HepG2 (cell line): ENCODE measurements around the gene PTCH1. TPM values are rescaled to one million over a fixed set of nuclear protein-coding genes. Genes with fewer than 3 reads are reported as not detected.

Experiments
- ATAC-seq: fragments of 200-7000 bp; cut with Tn5 transposase; 3 replicates; pipeline ENCODE4 v1.9.1; 2020; ENCODE audit warnings: mild to moderate bottlenecking, moderate library complexity
- BruUV-seq: library from RNA; stranded (reverse); fragments of 400-500 nt; replicated peaks from 2 replicates; lab custom pipeline; 2021; lab: Mats Ljungman, UMichigan
- CTCF ChIA-PET: fragments of 300-600 bp; formaldehyde crosslinking; extraction: SDS; loops from one replicate; lab custom pipeline; 2021; ENCODE audit warnings: low total read pairs, inconsistent platforms, low intra/inter-chr PET ratio; lab: Yijun Ruan, JAX
- POLR2A ChIA-PET: fragments of 350-600 bp; sonication (Branson Sonifier 250); formaldehyde crosslinking; loops from one replicate; lab custom pipeline; 2020; ENCODE audit warnings: antibody characterized with exemption, inconsistent platforms; lab: Yijun Ruan, JAX
- DNase-seq: peaks from one replicate; pipeline ENCODE4 v3.0.0-alpha.2; 2015; ENCODE audit warnings: low spot score
- FAIRE-seq: peaks from 3 replicates; lab custom pipeline; 2011; peaks lifted over from hg19 to GRCh38; lab: Jason Lieb, UNC
- H2AFZ ChIP-seq: one replicate; pipeline ENCODE4 v1.6.1; 2011; ENCODE audit warnings: low read length, inconsistent platforms
- H3K27ac ChIP-seq: fragments of 300-600 bp; 3 replicates; pipeline ENCODE4 v1.8.0; 2011; ENCODE audit warnings: mixed run types, mild to moderate bottlenecking, mixed read lengths, low read length, inconsistent platforms; ENCODE audit not compliant: insufficient read depth; ENCODE audit errors: extremely low read length
- H3K27me3 ChIP-seq, 2 experiments: fragments of 200-600 bp in 1 of 2; 2 replicates in 1 of 2; 3 replicates in 1 of 2; pipeline versions ENCODE4 v1.6.0 to v1.8.0; 2011; ENCODE audit warnings: low read length in 2 of 2, mild to moderate bottlenecking in 2 of 2, moderate library complexity in 2 of 2, inconsistent platforms in 1 of 2; ENCODE audit not compliant: insufficient read depth in 2 of 2, control insufficient read depth in 1 of 2
- H3K36me3 ChIP-seq, 2 experiments: fragments of 200-600 bp in 1 of 2; replicated peaks in 1 of 2; 2 replicates in 1 of 2; 3 replicates in 1 of 2; pipeline versions ENCODE4 v1.5.1 to v1.8.0; 2011; ENCODE audit warnings: low read length in 2 of 2, inconsistent platforms in 1 of 2; ENCODE audit not compliant: insufficient read depth in 2 of 2, control insufficient read depth in 1 of 2
- H3K4me1 ChIP-seq: 2 replicates; pipeline ENCODE4 v1.5.1; 2012; ENCODE audit warnings: low read length, inconsistent platforms; ENCODE audit not compliant: insufficient read depth
- H3K4me2 ChIP-seq: 2 replicates; pipeline ENCODE4 v1.6.0; 2011; ENCODE audit warnings: low read depth, low read length, inconsistent platforms
- H3K4me3 ChIP-seq, 3 experiments: fragments of 200-600 bp in 1 of 3; sonication (generic), shearing (Covaris generic) in 1 of 3; replicated peaks in 1 of 3; 2 replicates each; pipeline ENCODE4 v1.5.1; 2011 to 2016; ENCODE audit warnings: low read length in 3 of 3, inconsistent platforms in 2 of 3, low read depth in 2 of 3, mild to moderate bottlenecking in 2 of 3, control low read depth in 1 of 3, mixed read lengths in 1 of 3; ENCODE audit not compliant: insufficient read depth in 1 of 3
- H3K79me2 ChIP-seq: one replicate; pipeline ENCODE4 v1.6.1; 2011; ENCODE audit warnings: low read length, inconsistent platforms; ENCODE audit not compliant: insufficient read depth
- H3K9ac ChIP-seq: 2 replicates; pipeline ENCODE4 v1.6.0; 2011; ENCODE audit warnings: mild to moderate bottlenecking, low read depth, low read length, inconsistent platforms; ENCODE audit not compliant: insufficient read depth
- H3K9me3 ChIP-seq: 2 replicates; pipeline ENCODE4 v1.5.1; 2012; ENCODE audit warnings: mild to moderate bottlenecking, low read length
- H4K20me1 ChIP-seq: 2 replicates; pipeline ENCODE4 v1.6.0; 2011; ENCODE audit warnings: inconsistent platforms, mild to moderate bottlenecking, low read length, moderate library complexity; ENCODE audit not compliant: insufficient read depth
- AGO1 ChIP-seq: fragments of 200-400 bp; formaldehyde crosslinking; IDR thresholded peaks from 2 replicates; pipeline ENCODE4 v1.6.1; 2017; ENCODE audit warnings: mild to moderate bottlenecking, low read depth, low read length, moderate library complexity; ENCODE audit not compliant: poor library complexity, severe bottlenecking
- EEA1 ChIP-seq: sonication (generic); formaldehyde crosslinking; IDR thresholded peaks from 2 replicates; pipeline ENCODE4 v1.5.1; 2020; ENCODE audit warnings: mild to moderate bottlenecking, missing genetic modification reagents, borderline replicate concordance
- ETV6 ChIP-seq: sonication (generic); formaldehyde crosslinking; conservative IDR thresholded peaks from 2 replicates; pipeline ENCODE4 v1.4.0; 2020; ENCODE audit warnings: missing genetic modification reagents
- HNRNPUL1 ChIP-seq: fragments of 200-400 bp; formaldehyde crosslinking; IDR thresholded peaks from 2 replicates; pipeline ENCODE4 v1.6.1; 2017; ENCODE audit warnings: low read depth, mild to moderate bottlenecking, low read length, moderate library complexity
- JUNB ChIP-seq: sonication (generic); formaldehyde crosslinking; IDR thresholded peaks from 2 replicates; pipeline ENCODE4 v1.8.0; 2022; ENCODE audit warnings: missing genetic modification reagents, mild to moderate bottlenecking, borderline replicate concordance
- KLF6 ChIP-seq: IDR thresholded peaks from 2 replicates; pipeline ENCODE4 v1.8.0; 2016; ENCODE audit warnings: missing biosample characterization, missing genetic modification reagents
- MEIS1 ChIP-seq: sonication (generic); formaldehyde crosslinking; IDR thresholded peaks from 2 replicates; pipeline ENCODE4 v1.9.0; 2021; ENCODE audit warnings: mild to moderate bottlenecking, missing genetic modification reagents, moderate library complexity, borderline replicate concordance
- NFKB2 ChIP-seq: sonication (generic); formaldehyde crosslinking; IDR thresholded peaks from 2 replicates; pipeline ENCODE4 v1.4.0; 2020; ENCODE audit warnings: missing genetic modification reagents, borderline replicate concordance
- SMYD3 ChIP-seq: sonication (generic); formaldehyde crosslinking; IDR thresholded peaks from 2 replicates; pipeline ENCODE4 v1.8.1; 2023; ENCODE audit warnings: mild to moderate bottlenecking, missing genetic modification reagents
- ZBTB25 ChIP-seq: IDR thresholded peaks from 2 replicates; pipeline ENCODE4 v1.6.1; 2018; ENCODE audit warnings: missing genetic modification reagents
- ZBTB49 ChIP-seq: sonication (generic); formaldehyde crosslinking; IDR thresholded peaks from 2 replicates; pipeline ENCODE4 v1.4.0; 2020; ENCODE audit warnings: missing genetic modification reagents, borderline replicate concordance
- ZNF253 ChIP-seq: sonication (generic); formaldehyde crosslinking; IDR thresholded peaks from 2 replicates; pipeline ENCODE4 v1.8.0; 2022; ENCODE audit warnings: mild to moderate bottlenecking, missing genetic modification reagents, borderline replicate concordance
- ZNF263 ChIP-seq: sonication (generic); formaldehyde crosslinking; IDR thresholded peaks from 2 replicates; pipeline ENCODE4 v1.4.0; 2020; ENCODE audit warnings: missing genetic modification reagents
- ZNF3 ChIP-seq: IDR thresholded peaks from 2 replicates; pipeline ENCODE4 v1.7.0; 2017; ENCODE audit warnings: inconsistent platforms
- ZNF367 ChIP-seq: sonication (generic); formaldehyde crosslinking; IDR thresholded peaks from 2 replicates; pipeline ENCODE4 v1.4.0; 2020; ENCODE audit warnings: missing genetic modification reagents, borderline replicate concordance
- ZNF556 ChIP-seq: sonication (generic); formaldehyde crosslinking; IDR thresholded peaks from 2 replicates; pipeline ENCODE4 v1.4.0; 2020; ENCODE audit warnings: mild to moderate bottlenecking, missing genetic modification reagents, borderline replicate concordance
- ZNF782 ChIP-seq: sonication (generic); formaldehyde crosslinking; IDR thresholded peaks from 2 replicates; pipeline ENCODE4 v1.4.0; 2020; ENCODE audit warnings: missing genetic modification reagents, mild to moderate bottlenecking, borderline replicate concordance
- ZNF792 ChIP-seq: IDR thresholded peaks from 2 replicates; pipeline ENCODE4 v1.6.1; 2016
- ZNF816 ChIP-seq: sonication (generic); formaldehyde crosslinking; IDR thresholded peaks from 2 replicates; pipeline ENCODE4 v1.8.0; 2022; ENCODE audit warnings: missing genetic modification reagents, mild to moderate bottlenecking, borderline replicate concordance
- WGBS: methylation state at CpG from one replicate; pipeline ENCODE4 v1.1.6; 2017; ENCODE audit warnings: low lambda C conversion rate; 5-methylcytosine and 5-hydroxymethylcytosine counted together
- in situ Hi-C: cut with HindIII; loops from 2 replicates; pipeline ENCODE4 v1.10.0; 2017; ENCODE audit warnings: low pct_unique_long_range_greater_than_20kb; ENCODE audit not compliant: extremely low pct_ligation_motif_present
- intact Hi-C: fragments of 100-400 bp; cut with micrococcal nuclease; formaldehyde crosslinking; loops from one replicate; pipeline ENCODE4 v1.10.0; 2022; ENCODE audit not compliant: unreplicated experiment
- polyA plus RNA-seq, 8 experiments: library from polyadenylated mRNA; depleted of rRNA in 3 of 8; stranded (reverse) in 7 of 8; unstranded in 1 of 8; fragments of >200 nt; fragmentation: Illumina TruSeq in 4 of 8; extraction: Trizol in 4 of 8; gene quantifications; 2 replicates each; pipeline versions ENCODE4 v1.2.1 to v1.2.3, GENCODE V29; 2011 to 2016; ENCODE audit warnings: low read depth in 4 of 8, missing spikeins in 1 of 8, mixed read lengths in 1 of 8; ENCODE audit not compliant: insufficient read depth in 1 of 8
- total RNA-seq, 5 experiments: library from RNA; depleted of rRNA; stranded (reverse); fragments of >200 nt; fragmentation: Illumina TruSeq; extraction: Trizol; gene quantifications; 2 replicates each; pipeline ENCODE4 v1.2.3, GENCODE V29; 2016; ENCODE audit warnings: low read depth in 1 of 5

Gene PTCH1
- total and polyA plus RNA-seq, 2 of the 13 experiments (the other 11 are each of a cell fraction or from before 2014, with no cell fraction given): 2.8 to 3.9 TPM

- TF ChIP-seq NFKB2 (CRISPR knock-in tag): peak; percentile 28; the same call in 1 of the 2 replicates
- TF ChIP-seq KLF6: no peak
- TF ChIP-seq ZNF263 (CRISPR knock-in tag): no peak
- TF ChIP-seq ZNF782: no peak
- no peak for TF ChIP-seq ZNF253
- no peak for TF ChIP-seq MEIS1 (CRISPR knock-in tag)
- TF ChIP-seq ZNF816: no peak
- no peak for TF ChIP-seq ETV6 (CRISPR knock-in tag)
- TF ChIP-seq HNRNPUL1: no peak
- TF ChIP-seq AGO1: peak; percentile 32
- TF ChIP-seq ZNF3: no peak
Observed at GRCh38 chr9:95508968-95509850, 7.6 kb downstream of the PTCH1 start (continued).

GRCh38 chr9:95508242-95508967, 8.4 kb downstream of the PTCH1 start:
- Histone ChIP-seq H3K4me1 (peaks cover 38% of the 10 kb centered on the region), H3K4me3 (peak overlapping the region; percentile 80 to 93 (median 82)), H3K4me2 (peak overlapping the region; percentile 95), H3K9ac (peak overlapping the region; percentile 85), H3K36me3 (no peaks in the 10 kb centered on the region), H4K20me1 (peaks cover 9% of the 10 kb centered on the region; the same call in 1 of the 2 replicates), H3K27me3 (no peaks in the 10 kb centered on the region; a peak in 1 of 5 replicates), H3K27ac (peak overlapping the region; percentile 93), H3K9me3 (no peaks in the 10 kb centered on the region), H3K79me2 (peaks cover 19% of the 10 kb centered on the region), H2AFZ (no peak overlapping the region)
- POLR2A ChIA-PET: interaction anchor here (0.9 to 1.0 kb wide), 2 partner anchors 192 to 367 kb away, joined by 3 to 4 read pairs; partner anchors contain the start of gene ERCC6L2
- intact Hi-C loops (loop anchor here (2.0 kb wide), 1 partner anchor 368 kb away; no protein-coding TSS in a partner anchor), in situ Hi-C loops (no loop called here)
- 2% methylated on average over 14 of the region's 111 CpGs for WGBS
- FAIRE-seq (no peak), ATAC-seq (no peak), DNase-seq (no peak)
- BruUV-seq: no TSS peak
- CTCF ChIA-PET: no interaction called here
- no peak for TF ChIP-seq SMYD3 (CRISPR knock-in tag)
- no peak for TF ChIP-seq AGO1
- no peak for TF ChIP-seq ZBTB25 (CRISPR knock-in tag)
- TF ChIP-seq ZBTB49 (CRISPR knock-in tag): no peak
- TF ChIP-seq EEA1: no peak
- TF ChIP-seq ZNF792 (CRISPR knock-in tag): no peak
- no peak for TF ChIP-seq JUNB (CRISPR knock-in tag)
- no peak for TF ChIP-seq ZNF367
- TF ChIP-seq ZNF556 (CRISPR knock-in tag): 0 out of 2 replicates have a peak, but pooled peaks have one; percentile 26
